Bronchial epithelial cell (primary cell): ENCODE measurements around the gene PCSK5. TPM values are rescaled to one million over a fixed set of nuclear protein-coding genes. Genes with fewer than 3 reads are reported as not detected.

ENCODE experiments used
- DNase-seq: peaks from one replicate; pipeline ENCODE4 v3.0.0-alpha.2; 2010; ENCODE audit warnings: low read depth
- FAIRE-seq: peaks from 2 replicates; lab custom pipeline; 2011; peaks lifted over from hg19 to GRCh38; lab: Jason Lieb, UNC
- H3K27me3 ChIP-seq: 2 replicates; pipeline ENCODE4 v1.5.1; 2011; ENCODE audit warnings: low read length; ENCODE audit not compliant: control insufficient read depth, insufficient read depth
- H3K36me3 ChIP-seq: 2 replicates; pipeline ENCODE4 v1.5.1; 2011; ENCODE audit warnings: low read length; ENCODE audit not compliant: control insufficient read depth, insufficient read depth
- H3K4me3 ChIP-seq: 2 replicates; pipeline ENCODE4 v1.5.1; 2011; ENCODE audit warnings: mild to moderate bottlenecking, low read depth, low read length, control low read depth
- CTCF ChIP-seq: IDR thresholded peaks from 2 replicates; pipeline ENCODE4 v1.5.1; 2011; ENCODE audit warnings: mild to moderate bottlenecking, moderate library complexity, low read length, control low read depth, inconsistent platforms; ENCODE audit not compliant: insufficient read depth, severe bottlenecking
- total RNA-seq: library from RNA; depleted of rRNA; stranded (reverse); fragments of >200 nt; gene quantifications from 2 replicates; pipeline ENCODE4 v1.2.1, GENCODE V29; 2014

PCSK5 gene
- total RNA-seq = 4.2 and 5.2 TPM in 2 replicates

GRCh38 chr9:75890472-75891276 lies at the start of gene PCSK5:
PCSK5 (plus strand) TSS chr9:75890673; CDS start chr9:75891182, 509 bp downstream.
- TF ChIP-seq CTCF = peak; percentile 35
- Histone ChIP-seq H3K36me3 (no peaks in the 10 kb centered on the region), H3K4me3 (peak within 1 kb of the TSS; percentile 74), H3K27me3 (no peaks in the 10 kb centered on the region)
- FAIRE-seq = no peak
- peak; percentile 83 for DNase-seq

GRCh38 chr9:75844321-75844720 lies 46.2 kb upstream of the PCSK5 start:
- FAIRE-seq = no peak
- Histone ChIP-seq H3K27me3 (no peaks in the 10 kb centered on the region), H3K36me3 (no peaks in the 10 kb centered on the region), H3K4me3 (no peak overlapping the region)
- no peak for DNase-seq
- no peak for TF ChIP-seq CTCF

- no peak for FAIRE-seq
- DNase-seq = no peak
- Histone ChIP-seq H3K4me3 (no peak overlapping the region), H3K36me3 (no peaks in the 10 kb centered on the region), H3K27me3 (no peaks in the 10 kb centered on the region)
- no peak for TF ChIP-seq CTCF
Measured at GRCh38 chr9:75845806-75846205, 44.7 kb upstream of the PCSK5 start.

GRCh38 chr9:75847085-75847484 lies 43.4 kb upstream of the PCSK5 start:
- no peaks in the 10 kb centered on the region for H3K27me3 ChIP-seq
- DNase-seq (no peak), FAIRE-seq (no peak)
- H3K36me3 ChIP-seq = no peaks in the 10 kb centered on the region
- no peak for TF ChIP-seq CTCF
- H3K4me3 ChIP-seq = no peak overlapping the region

GRCh38 chr9:75850459-75851200 lies 39.8 kb upstream of the PCSK5 start:
- Histone ChIP-seq H3K4me3 (no peak overlapping the region), H3K27me3 (no peaks in the 10 kb centered on the region), H3K36me3 (no peaks in the 10 kb centered on the region)
- no peak for TF ChIP-seq CTCF
- DNase-seq = no peak
- no peak for FAIRE-seq
